ENCODE measurements around the gene ARPC5L. TPM values are rescaled to one million over a fixed set of nuclear protein-coding genes. Genes with fewer than 3 reads are reported as not detected.
A peak's percentile ranks its signal among the peaks of the same experiment; 100 is the strongest.
"Not testable (repeated sequence)": the region's sequence is repeated elsewhere in the genome, so short reads cannot be mapped to it uniquely, and the experiment has no call there.

ARPC5L gene
- polyA plus RNA-seq, 4 donors, result 36.4 to 40.9 (median 39.0) TPM

DNA sequence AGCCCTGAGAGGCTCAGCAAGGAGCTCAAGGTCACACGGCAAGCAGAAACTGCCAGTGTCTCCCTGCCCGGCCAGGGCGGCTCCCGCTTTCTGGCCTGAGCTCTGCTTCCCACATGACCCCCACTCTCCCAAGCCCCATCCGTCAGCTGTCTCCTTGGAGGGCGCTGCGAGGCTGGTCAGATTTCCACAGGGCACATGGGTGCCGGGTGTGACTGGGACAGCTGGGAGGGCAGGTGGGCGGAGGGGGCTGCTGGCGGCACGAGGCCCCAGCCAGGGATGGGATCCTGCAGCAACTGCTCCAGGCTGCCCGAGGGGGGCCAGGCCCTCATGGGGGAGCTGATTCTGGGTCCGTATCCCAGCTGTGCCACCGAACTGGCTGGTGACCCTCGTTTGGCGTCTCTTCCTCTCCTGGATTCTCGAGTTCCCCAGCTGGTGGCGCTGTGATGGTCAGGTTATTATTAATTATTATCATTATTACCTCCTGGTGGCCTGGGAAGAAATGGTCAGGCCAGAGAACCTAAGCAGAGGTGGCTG, 21.6 kb upstream of the ARPC5L start:
- no peak for DNase-seq (ENCODE audit: low read depth in 4 of 4, low spot score in 3 of 4)

DNA sequence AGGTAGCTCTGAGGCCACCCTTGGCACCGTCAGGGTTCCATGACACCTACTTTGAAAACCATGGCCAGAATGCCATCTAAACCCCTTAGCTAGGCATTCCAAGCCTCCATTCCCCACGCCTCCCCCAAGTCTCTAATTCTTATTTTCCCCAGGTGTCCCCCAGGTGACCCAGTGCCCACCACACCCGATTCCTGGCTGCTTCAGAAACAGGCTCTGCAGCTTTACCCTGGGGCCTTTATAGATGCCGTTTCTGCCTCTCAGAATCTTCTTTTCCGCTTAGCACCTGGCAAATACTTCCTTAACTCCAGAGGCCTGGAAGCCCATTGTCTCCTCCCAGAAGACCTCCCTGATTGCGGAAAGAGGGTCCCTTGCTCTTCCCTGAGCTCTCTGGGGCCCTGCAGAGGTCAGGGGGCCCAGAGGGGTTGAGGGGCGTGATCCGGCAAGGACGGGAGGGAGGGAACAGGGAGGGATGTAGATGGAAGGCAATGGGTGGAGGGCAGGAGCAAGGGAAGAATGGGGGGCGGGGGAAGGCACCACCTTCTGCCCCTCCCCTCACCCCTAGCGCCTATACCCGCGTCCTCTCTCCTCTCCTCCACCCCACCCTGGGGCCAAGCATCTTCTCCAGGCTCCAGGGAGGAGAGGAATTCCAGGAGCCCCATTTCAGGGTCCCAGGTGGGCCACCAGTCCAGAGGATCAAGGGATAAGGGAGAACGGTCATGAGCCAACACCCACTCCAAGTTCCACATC, 20.7 kb upstream of the ARPC5L start:
- DNase-seq (ENCODE audit: low read depth in 4 of 4, low spot score in 3 of 4), result no peak

DNA sequence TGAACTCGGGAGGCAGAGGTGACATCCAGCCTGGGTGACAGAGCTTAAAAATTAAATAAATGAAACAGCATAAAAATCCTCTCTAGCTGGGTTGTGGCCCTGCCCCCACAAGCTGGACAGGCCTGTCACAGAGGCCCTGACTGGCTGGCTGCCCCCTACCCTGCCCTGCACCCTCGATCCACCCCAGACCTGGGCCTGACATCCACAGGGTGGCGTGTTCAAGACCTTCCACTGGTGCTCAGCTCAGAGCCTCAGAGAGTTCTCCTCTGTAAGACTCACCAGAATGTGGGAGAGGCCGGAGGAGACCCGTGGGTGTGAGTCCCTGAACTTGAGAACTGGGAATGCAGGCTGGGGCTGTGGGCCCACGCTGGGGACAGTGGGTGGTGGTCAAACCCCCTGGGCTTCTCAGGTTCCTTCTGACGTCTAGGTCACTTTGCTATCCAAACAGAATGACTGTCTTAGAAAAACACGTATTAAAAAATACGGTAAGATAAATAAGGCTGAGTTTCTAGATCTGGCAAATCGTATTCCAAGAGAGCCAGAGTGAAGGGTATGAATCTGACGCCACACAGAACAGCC, 18.4 kb upstream of the ARPC5L start:
- no peak for DNase-seq (ENCODE audit: low read depth in 4 of 4, low spot score in 3 of 4)

DNA sequence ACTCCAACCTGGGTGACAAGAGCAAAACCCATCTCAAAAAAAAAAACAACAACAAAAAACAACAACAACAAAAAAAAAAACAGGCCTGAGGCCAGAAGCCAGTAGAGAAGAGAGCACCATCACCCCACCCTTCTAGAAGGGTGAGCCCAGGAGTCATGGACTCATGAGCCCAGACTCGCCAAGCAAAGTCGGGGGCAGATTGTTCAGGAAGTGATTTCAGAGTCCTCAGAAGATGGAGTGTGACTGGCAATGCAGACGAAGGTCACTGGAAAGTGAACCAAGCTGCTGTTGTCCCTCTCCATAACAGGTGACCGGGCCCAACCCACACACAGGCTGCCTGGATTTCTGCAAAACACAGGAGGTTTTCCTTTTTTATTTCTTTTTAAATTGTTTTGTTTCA, 17.6 kb upstream of the ARPC5L start:
- no peak for DNase-seq (ENCODE audit: low read depth in 4 of 4, low spot score in 3 of 4)

DNA sequence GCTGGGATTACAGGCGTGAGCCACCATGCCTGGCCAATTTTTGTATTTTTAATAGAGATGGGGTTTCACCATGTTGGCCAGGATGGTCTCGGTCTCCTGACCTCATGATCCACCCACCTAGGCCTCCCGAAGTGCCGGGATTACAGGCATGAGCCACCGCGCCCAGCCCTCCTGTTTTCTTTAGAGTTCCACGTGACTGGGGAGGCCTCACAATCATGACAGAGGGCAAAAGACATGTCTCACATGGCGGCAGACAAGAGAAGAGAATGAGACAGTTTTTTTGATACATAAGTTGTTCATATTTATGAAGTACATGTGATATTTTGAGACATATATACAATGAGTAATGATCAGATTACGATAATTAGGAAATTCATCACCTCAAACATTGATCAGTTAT, 15.5 kb upstream of the ARPC5L start:
- DNase-seq (ENCODE audit: low read depth in 4 of 4, low spot score in 3 of 4), result not testable (repeated sequence)

DNA sequence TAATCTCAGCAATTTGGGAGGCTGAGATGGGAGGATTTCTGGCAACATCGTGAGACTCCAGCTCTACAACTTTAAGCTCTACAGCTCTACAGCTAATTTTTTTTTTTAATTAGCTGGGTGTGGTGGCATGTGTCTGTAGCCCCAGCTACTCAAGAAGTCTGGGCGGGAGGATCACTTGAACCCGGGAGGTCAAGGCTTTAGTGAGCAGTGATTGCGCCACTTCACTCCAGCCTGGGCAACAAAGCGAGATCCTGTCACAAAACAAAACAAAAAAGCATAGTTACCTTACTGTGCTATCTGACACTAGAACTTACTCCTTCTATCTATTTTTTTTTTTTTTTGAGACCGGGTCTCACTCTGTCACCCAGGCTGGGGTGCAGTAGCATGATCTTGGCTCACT, 15.0 kb upstream of the ARPC5L start:
- DNase-seq (ENCODE audit: low read depth in 4 of 4, low spot score in 3 of 4), result no peak

DNA sequence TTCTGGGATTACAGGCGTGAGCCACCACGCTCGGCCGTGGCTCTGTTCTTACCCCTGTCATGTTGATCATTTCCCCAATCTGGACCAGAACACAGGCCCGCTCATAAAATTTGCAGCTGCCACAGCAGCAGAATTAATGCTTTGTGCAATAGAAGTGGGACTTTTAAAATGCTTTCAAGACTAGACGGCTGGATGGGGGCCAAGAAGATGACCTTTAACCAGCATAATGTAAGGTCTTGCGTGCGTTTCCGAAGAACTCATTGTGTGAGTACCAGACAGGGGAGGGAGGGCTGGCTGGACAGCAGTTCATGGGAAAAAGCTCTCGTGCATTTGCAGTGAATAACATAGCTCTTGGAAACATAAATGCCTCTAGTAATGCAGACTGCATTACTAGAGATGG, 12.1 kb upstream of the ARPC5L start:
- no peak for DNase-seq (ENCODE audit: low read depth in 4 of 4, low spot score in 3 of 4)

DNA sequence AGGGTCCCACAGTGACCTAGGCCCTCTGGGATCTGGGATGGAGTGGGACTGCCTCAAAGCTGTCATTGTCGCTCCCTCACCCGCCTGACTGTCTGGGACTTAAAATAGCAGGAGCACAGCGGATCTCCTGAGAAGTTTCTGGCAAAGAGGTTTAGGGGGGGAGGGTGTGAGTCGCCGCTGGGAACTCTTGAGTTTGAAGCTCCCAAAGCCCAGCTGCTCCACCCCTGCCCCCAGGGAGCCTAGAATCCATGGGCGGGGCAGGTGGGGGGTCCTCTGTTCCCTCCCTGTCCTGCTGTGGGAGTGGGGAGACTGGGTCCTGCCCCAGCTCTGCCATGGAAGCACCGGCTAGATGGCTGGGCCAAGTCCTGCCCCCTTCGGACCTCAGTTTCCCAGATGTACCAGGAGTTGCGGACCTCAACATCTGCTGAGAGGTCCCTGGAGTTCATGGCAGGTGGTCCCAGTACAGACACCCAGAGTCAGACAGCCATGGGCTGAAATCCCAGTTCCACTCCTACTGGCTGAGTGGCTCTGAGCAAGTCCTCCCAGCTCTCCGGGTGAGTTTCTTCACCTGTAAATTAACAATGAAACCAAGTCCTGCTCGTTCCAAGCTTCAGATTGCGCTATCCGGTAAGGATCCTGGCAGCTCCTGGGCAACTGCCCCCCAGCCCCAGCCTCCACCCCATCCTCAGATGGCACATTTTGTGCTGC, 9.7 kb upstream of the ARPC5L start:
- DNase-seq (ENCODE audit: low read depth in 4 of 4, low spot score in 3 of 4), result no peak

DNA sequence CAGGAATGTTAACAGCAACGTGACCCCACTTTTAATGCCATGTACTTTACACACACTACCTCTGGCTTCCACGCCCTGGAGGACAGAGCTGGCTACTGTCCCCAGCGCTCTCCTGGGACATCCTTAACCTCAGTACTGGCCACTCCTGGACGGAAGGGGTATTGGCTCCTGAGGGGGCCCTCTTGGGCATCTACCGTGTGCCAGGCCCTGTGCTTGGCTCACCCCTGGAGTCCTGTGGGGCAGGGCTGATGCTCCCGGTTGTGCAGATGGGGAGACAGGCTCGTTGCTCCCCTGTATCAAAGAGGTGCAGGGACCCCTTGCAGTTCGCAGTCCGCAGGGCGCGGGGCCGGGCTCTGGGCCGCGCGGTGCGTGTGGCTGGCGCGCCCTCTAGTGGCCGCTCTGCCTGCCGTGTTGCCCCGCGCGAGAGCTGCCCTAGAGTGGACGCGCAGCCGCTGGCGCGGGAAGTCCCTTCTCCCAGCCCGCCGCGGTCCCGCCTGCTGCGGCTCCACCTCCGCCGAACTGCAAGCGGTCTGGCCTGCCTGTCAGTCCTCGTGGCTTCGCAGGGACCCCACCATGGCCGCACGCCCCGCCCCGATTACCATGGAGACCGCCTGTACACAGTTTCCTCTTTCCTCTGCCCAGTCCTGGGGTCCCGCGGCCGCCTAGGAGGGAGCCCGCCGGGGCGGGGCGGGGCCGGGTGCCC, 8.9 kb upstream of the ARPC5L start, which contains the start of gene WDR38:
Gene WDR38 (plus strand): TSS at position 632 of the 703 bp plus-strand sequence. CDS start 72 bp downstream, outside the sequence.
- DNase-seq (ENCODE audit: low read depth in 4 of 4, low spot score in 3 of 4), result peak in 1 of 4 donors; percentile 65

DNA sequence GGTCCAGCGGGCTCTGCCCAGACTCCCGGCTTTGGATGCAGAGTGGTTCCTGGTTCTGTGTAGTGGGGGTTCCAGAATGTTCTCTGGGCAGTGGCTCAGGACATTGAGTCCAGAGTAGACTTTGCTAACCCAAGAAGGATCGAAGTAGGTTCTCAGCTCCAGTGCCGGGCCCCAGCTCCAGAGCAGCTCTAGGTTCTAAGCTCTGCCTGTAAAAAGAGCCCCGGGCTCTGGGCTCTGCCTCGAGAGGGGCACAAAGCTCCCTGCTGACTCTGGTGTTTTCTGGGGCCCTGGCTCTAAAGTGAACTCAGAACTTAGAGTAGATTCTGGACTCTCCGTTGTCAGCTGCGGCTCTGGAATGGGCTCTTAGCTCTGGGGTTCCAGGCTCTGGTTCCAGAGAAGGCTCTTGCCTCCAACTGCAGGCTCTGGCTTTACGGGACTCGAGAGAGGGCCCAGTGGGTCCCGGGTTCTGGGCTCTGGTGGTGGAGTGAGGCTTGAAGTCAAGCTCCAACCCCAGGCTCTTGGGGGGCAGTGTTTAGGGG, 8.3 kb upstream of the ARPC5L start:
- no peak for DNase-seq (ENCODE audit: low read depth in 4 of 4, low spot score in 3 of 4)

DNA sequence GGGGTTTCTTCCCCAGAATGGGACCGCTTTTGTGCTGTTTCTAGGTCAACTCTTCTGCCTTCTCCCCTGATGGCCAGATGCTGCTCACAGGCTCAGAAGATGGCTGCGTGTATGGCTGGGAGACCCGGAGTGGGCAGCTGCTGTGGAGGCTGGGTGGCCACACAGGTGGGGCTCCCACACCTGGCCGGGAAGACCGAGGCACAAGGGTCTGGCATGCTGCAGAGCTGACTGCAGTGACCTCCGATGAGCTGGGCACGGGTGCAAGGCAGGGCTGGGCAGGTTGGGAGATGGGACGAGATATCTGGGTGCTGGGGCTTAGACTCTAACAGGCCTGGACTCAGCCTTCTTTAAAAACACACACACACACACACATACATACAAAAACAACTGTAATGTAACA, 7.8 kb upstream of the ARPC5L start:
- DNase-seq (ENCODE audit: low read depth in 4 of 4, low spot score in 3 of 4), result no peak

DNA sequence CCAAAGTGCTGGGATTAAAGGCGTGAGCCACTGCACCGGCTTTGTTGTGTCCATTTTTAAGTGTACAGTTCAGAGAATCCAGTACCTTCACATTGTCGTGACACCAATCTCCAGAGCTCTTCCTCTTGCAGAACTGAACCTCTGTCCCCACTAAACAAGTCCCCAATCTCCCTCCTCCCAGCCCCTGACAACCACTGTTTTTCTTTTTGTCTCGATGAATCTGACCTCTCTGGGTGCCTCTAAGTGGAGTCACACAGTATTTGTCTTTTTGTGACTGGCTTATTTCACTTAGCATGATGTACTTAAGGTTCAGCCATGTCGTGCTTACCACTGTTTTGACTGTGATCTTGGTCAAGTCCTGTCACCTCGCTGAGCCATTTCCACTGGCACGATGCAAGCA, 7.1 kb upstream of the ARPC5L start:
- no peak for DNase-seq (ENCODE audit: low read depth in 4 of 4, low spot score in 3 of 4)

DNA sequence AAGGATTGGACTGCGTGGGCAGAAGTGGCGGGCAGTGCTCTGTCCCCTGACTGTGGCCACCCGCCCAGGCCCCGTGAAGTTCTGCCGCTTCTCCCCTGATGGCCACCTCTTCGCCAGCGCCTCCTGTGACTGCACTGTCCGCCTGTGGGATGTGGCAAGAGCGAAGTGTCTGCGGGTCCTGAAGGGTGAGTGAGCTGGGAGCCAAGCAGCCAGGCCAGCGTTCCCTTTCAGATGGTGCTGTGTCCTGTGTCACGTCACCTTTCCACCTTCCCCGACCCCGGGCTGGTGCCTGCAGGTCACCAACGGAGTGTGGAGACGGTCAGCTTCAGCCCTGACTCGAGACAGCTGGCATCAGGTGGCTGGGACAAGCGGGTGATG, 6.4 kb upstream of the ARPC5L start:
- DNase-seq (ENCODE audit: low read depth in 4 of 4, low spot score in 3 of 4), result no peak

DNA sequence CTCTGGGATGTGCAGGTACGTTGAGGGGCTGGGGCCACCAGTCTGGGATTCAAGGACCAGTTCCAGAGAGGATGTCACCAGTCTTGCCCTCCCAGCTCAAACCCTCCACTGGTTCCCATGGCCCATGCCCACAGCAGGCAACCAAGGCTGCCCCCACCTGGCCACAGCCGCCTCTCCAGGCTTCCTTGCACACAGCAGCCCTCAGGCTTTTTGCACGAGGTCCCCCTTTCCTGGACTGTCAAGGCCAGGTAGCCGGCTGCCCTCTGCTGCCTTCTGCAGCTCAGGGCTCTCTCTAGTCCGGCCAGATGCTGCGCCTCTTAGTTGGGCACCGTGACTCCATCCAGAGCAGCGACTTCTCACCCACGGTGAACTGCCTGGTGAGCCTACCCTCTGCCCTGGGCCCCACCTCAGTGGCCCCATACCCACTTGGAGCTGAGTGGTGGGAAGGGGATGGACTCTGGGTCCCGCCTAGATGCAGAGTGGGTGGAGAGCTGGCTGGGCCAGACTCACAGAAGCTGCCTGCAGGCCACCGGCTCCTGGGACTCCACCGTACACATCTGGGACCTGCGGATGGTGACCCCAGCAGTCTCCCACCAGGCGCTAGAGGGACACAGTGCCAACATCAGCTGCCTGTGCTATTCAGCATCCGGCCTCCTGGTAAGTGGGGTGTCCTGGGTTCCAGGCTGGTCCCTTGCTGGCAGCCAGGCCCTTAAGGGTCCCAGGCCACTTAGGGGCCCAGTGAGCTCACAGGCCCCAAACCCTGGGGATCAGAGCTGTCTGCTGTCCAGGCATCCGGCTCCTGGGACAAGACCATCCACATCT, 5.8 kb upstream of the ARPC5L start:
- no peak for DNase-seq (ENCODE audit: low read depth in 4 of 4, low spot score in 3 of 4)

DNA sequence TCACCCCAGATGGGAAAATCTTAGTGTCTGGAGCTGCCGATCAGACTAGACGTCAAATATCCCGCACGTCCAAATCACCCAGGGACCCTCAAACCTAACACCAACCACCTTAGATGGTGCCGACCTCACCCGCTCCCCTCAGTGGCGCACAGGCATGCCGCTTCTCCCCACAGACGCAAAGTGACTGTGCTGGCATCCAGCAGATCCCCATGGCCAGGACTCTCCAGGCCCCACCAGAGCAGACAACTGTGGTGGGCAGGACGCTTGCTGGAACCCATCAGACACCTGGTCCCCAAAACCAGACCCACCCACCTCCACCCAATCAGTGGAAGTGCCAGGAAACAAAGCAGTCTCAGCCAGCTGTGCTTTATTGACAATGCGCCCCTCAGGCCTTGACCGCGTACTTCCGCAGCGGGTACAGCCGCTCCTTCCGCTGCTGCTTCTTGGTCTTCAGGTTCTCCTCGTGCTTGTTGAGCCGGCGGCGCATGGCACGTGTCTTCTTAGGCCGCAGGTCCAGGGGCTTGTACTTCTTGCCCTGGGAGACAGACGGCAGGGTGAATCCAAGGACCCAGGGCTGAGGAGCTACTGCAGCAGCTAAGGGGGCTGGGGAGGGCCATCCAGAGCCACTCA, 4.3 kb upstream of the ARPC5L start:
- no peak for DNase-seq (ENCODE audit: low read depth in 4 of 4, low spot score in 3 of 4)

DNA sequence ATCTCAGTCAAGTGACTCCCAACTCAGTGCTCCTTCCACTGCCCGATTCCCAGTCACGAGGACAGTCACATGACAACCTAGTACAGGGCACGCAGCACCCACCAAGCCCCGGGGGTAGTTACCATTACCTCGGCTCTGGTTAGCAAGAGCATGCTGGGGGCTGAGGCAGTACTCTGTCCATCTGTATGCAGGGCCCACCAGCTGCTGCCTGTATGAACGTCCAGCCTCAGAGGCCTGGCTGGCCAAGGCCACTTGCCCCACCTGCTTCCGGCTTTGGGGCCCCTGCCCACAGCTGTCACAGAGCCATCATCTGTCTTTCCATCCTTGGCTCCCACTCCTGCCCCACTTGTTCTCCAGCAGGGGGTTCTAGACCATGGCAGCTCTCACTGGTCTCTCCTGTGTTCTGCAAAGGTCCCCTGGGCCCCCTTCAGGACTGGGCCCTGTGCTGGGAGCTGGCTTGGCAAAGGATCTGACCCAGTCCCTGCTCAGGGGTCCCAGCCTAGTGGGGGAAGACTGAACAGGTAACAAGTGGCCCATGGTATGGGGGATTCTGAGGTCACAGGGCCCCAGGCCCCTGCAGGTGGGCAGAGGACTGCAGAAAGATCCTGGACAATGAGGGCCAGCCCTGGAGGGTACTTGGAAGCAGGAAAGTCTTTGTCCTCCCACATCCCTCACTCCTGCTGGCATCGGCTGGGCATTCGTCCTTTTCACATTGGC, 3.4 kb upstream of the ARPC5L start:
- DNase-seq (ENCODE audit: low read depth in 4 of 4, low spot score in 3 of 4), result no peak

DNA sequence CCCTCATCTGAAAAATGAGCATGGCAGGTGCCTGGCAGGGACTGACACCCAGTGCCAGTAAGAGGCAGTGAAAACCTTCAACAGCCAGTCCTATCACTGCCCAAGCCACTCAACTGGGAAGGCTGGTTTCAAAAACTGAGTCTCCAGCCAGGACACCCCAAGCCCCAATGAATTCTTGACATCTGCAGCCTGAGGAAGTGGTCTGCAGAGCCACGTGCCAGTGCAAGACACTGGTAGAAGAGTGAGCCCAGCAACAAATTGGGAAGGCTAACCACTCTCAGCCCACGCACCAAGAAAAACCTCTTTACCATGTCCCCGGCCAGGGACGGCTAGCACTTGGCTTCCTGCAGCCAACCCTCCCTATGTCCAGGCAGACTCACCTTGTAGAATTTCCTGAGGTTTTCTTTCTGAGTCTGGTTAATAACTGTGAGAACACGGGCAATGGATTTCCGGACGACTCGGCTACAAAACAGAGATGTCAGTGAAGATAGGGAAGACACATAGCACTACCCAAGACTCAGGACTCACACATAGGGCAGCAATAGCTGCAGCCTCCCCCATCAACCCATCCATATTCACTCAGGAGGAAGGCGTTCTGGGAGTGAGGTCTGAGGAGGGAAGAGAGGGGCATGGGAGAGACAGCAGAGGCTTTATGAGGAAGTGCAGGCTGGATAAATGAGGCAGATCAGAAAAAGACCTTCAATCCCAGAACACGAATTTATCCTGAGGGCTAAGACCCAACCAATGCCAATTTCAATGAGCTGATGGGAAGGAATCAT, 1.9 kb upstream of the ARPC5L start:
- DNase-seq (ENCODE audit: low read depth in 4 of 4, low spot score in 3 of 4), result no peak

Measured in right renal pelvis (tissue), 4 donors.